HFFc6 (cell line): ENCODE results near the gene TAF4. TPM values are rescaled to one million over a fixed set of nuclear protein-coding genes. Genes with fewer than 3 reads are reported as not detected.

Experiments used
- DNase-seq: peaks from one replicate; pipeline ENCODE4 v3.0.0-alpha.2; 2018
- H3K27ac Mint-ChIP-seq: 2 replicates; pipeline ENCODE4 v1.8.0; 2020; ENCODE audit warnings: mild to moderate bottlenecking, mixed read lengths
- H3K27me3 Mint-ChIP-seq: 2 replicates; pipeline ENCODE4 v1.8.0; 2021; ENCODE audit warnings: mild to moderate bottlenecking, moderate library complexity, mixed read lengths; ENCODE audit not compliant: insufficient read depth
- H3K36me3 Mint-ChIP-seq: 2 replicates; pipeline ENCODE4 v1.8.0; 2021; ENCODE audit warnings: low read depth, mixed read lengths
- H3K4me1 Mint-ChIP-seq: 2 replicates; pipeline ENCODE4 v1.8.0; 2020; ENCODE audit warnings: low read depth, mixed read lengths
- H3K4me3 Mint-ChIP-seq: 2 replicates; pipeline ENCODE4 v1.8.0; 2020; ENCODE audit warnings: mild to moderate bottlenecking, moderate library complexity, mixed read lengths
- H3K9me3 Mint-ChIP-seq: 2 replicates; pipeline ENCODE4 v1.8.0; 2020; ENCODE audit warnings: mild to moderate bottlenecking, mixed read lengths
- total RNA-seq, 6 experiments: library from RNA; stranded (reverse); fragmentation: NEBNext Ultra II Directional; extraction: Animal tissue kit (Norgen Biotek cat#: 25700); gene quantifications; 2 replicates in 1 of 6; 3 replicates in 5 of 6; pipeline ENCODE4 v1.2.3, GENCODE V29; 2021
- TF ChIP-seq, protein P1 (sequence below): fragments of 200-600 bp; sonication (generic); IDR thresholded peaks from 2 replicates; pipeline ENCODE4 v1.5.0; 2021; ENCODE audit warnings: antibody characterized with exemption, mild to moderate bottlenecking

The TAF4 gene
- total RNA-seq, 6 experiments from 2014 or later = 9.4 to 11.7 (median 9.9) TPM

DNA sequence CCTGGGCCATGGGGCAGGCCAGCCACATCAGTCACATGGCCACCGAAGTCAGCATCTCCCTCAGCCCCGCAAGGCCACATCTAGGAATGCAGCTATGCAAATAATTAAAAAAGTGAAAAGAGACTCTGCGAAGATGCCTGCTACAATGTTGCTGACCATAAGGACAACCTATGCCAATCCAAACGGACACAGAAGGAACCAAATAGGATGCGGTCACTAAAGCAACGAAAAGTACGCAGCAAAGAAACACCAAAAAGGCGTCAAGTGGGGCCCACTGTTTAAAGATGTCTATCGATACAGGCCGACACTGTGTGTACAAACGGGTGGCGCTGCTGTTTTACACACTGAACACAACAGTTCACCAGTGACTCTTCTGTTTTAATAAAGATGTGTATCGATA lies 56.4 kb downstream of the TAF4 start:
- H3K36me3 Mint-ChIP-seq = peaks cover 6% of the 10 kb centered on the region
- TF ChIP-seq, protein P1, sequence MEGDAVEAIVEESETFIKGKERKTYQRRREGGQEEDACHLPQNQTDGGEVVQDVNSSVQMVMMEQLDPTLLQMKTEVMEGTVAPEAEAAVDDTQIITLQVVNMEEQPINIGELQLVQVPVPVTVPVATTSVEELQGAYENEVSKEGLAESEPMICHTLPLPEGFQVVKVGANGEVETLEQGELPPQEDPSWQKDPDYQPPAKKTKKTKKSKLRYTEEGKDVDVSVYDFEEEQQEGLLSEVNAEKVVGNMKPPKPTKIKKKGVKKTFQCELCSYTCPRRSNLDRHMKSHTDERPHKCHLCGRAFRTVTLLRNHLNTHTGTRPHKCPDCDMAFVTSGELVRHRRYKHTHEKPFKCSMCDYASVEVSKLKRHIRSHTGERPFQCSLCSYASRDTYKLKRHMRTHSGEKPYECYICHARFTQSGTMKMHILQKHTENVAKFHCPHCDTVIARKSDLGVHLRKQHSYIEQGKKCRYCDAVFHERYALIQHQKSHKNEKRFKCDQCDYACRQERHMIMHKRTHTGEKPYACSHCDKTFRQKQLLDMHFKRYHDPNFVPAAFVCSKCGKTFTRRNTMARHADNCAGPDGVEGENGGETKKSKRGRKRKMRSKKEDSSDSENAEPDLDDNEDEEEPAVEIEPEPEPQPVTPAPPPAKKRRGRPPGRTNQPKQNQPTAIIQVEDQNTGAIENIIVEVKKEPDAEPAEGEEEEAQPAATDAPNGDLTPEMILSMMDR = no peak
- no peaks in the 10 kb centered on the region for H3K27me3 Mint-ChIP-seq
- no peak overlapping the region for H3K4me3 Mint-ChIP-seq
- DNase-seq = no peak
- no peak overlapping the region for H3K27ac Mint-ChIP-seq
- no peaks in the 10 kb centered on the region; the same call in 1 of the 2 replicates for H3K4me1 Mint-ChIP-seq
- no peaks in the 10 kb centered on the region for H3K9me3 Mint-ChIP-seq

- H3K27ac Mint-ChIP-seq = no peak overlapping the region
- H3K9me3 Mint-ChIP-seq = no peaks in the 10 kb centered on the region
- no peak overlapping the region for H3K4me3 Mint-ChIP-seq
- TF ChIP-seq, protein P1 = no peak
- peaks cover 6% of the 10 kb centered on the region for H3K36me3 Mint-ChIP-seq
- H3K27me3 Mint-ChIP-seq = no peaks in the 10 kb centered on the region
- no peak for DNase-seq
- no peaks in the 10 kb centered on the region; the same call in 1 of the 2 replicates for H3K4me1 Mint-ChIP-seq
These were observed 57.0 kb downstream of the TAF4 start for GRCh38 chr20:62008643-62009183.

GRCh38 chr20:62007127-62007647 lies 58.5 kb downstream of the TAF4 start:
- H3K27ac Mint-ChIP-seq = no peak overlapping the region
- peaks cover 7% of the 10 kb centered on the region for H3K36me3 Mint-ChIP-seq
- no peaks in the 10 kb centered on the region for H3K9me3 Mint-ChIP-seq
- H3K4me1 Mint-ChIP-seq = no peaks in the 10 kb centered on the region; the same call in 1 of the 2 replicates
- no peak overlapping the region for H3K4me3 Mint-ChIP-seq
- TF ChIP-seq, protein P1 = no peak
- H3K27me3 Mint-ChIP-seq = no peaks in the 10 kb centered on the region
- DNase-seq = no peak

GRCh38 chr20:62006482-62006881 lies 59.2 kb downstream of the TAF4 start:
- TF ChIP-seq, protein P1 = no peak
- no peak overlapping the region for H3K4me3 Mint-ChIP-seq
- no peaks in the 10 kb centered on the region for H3K27me3 Mint-ChIP-seq
- no peak overlapping the region for H3K27ac Mint-ChIP-seq
- H3K36me3 Mint-ChIP-seq = peaks cover 14% of the 10 kb centered on the region
- no peak for DNase-seq
- no peaks in the 10 kb centered on the region for H3K9me3 Mint-ChIP-seq
- H3K4me1 Mint-ChIP-seq = no peaks in the 10 kb centered on the region; the same call in 1 of the 2 replicates

- H3K27ac Mint-ChIP-seq = no peak overlapping the region
- H3K4me1 Mint-ChIP-seq = no peaks in the 10 kb centered on the region
- H3K36me3 Mint-ChIP-seq = peaks cover 22% of the 10 kb centered on the region
- H3K4me3 Mint-ChIP-seq = no peak overlapping the region
- DNase-seq = no peak
- H3K9me3 Mint-ChIP-seq = no peaks in the 10 kb centered on the region
- no peaks in the 10 kb centered on the region for H3K27me3 Mint-ChIP-seq
- TF ChIP-seq, protein P1 = no peak
These were observed 61.1 kb downstream of the TAF4 start for GRCh38 chr20:62004614-62005013.
